T-helper 17 cell (primary cell): ENCODE results near the gene CHST1. TPM values are rescaled to one million over a fixed set of nuclear protein-coding genes. Genes with fewer than 3 reads are reported as not detected.

ENCODE experiments used
- ATAC-seq: fragments of 150-1000 bp; cut with Tn5 transposase; 2 replicates; pipeline ENCODE4 v1.10.0; 2021; ENCODE audit warnings: mild to moderate bottlenecking, moderate library complexity
- DNase-seq, 3 donors: peaks; one replicate each; pipeline versions ENCODE4 v3.0.0 to v3.0.0-alpha.2; 2020 to 2021
- H3K9me3 ChIP-seq: one replicate; pipeline ENCODE4 v1.7.0; 2013; ENCODE audit warnings: low read length, mild to moderate bottlenecking; ENCODE audit not compliant: control insufficient read depth, poor library complexity, severe bottlenecking
- H3K27ac Mint-ChIP-seq: one replicate; pipeline ENCODE4 v1.8.0; 2022; ENCODE audit warnings: mild to moderate bottlenecking, moderate library complexity, mixed read lengths
- H3K27me3 Mint-ChIP-seq: one replicate; pipeline ENCODE4 v1.8.0; 2022; ENCODE audit warnings: mixed read lengths
- H3K36me3 Mint-ChIP-seq: one replicate; pipeline ENCODE4 v1.8.0; 2022; ENCODE audit warnings: low read depth, mixed read lengths
- H3K4me1 Mint-ChIP-seq: one replicate; pipeline ENCODE4 v1.8.0; 2022; ENCODE audit warnings: mild to moderate bottlenecking, mixed read lengths
- H3K4me3 Mint-ChIP-seq: one replicate; pipeline ENCODE4 v1.8.0; 2022; ENCODE audit warnings: mild to moderate bottlenecking, moderate library complexity, mixed read lengths
- total RNA-seq, 4 donors: library from RNA in 2 of 4; stranded (reverse) in 2 of 4; gene quantifications; one replicate each; pipeline ENCODE4 v1.2.3 and lab custom pipeline; 2022 to 2026

The CHST1 gene
- total RNA-seq, 2 donors from 2014 or later = not detected

- H3K27me3 Mint-ChIP-seq = peaks cover 54% of the 10 kb centered on the region
- no peaks in the 10 kb centered on the region for H3K9me3 ChIP-seq
- H3K4me1 Mint-ChIP-seq = peaks cover 2% of the 10 kb centered on the region
- no peak overlapping the region for H3K27ac Mint-ChIP-seq
- ATAC-seq (no peak), DNase-seq (no peak)
- H3K4me3 Mint-ChIP-seq = no peak overlapping the region
- H3K36me3 Mint-ChIP-seq = peaks cover 2% of the 10 kb centered on the region
Observed at GRCh38 chr11:45669956-45670355, 4.5 kb upstream of the CHST1 start.

DNA sequence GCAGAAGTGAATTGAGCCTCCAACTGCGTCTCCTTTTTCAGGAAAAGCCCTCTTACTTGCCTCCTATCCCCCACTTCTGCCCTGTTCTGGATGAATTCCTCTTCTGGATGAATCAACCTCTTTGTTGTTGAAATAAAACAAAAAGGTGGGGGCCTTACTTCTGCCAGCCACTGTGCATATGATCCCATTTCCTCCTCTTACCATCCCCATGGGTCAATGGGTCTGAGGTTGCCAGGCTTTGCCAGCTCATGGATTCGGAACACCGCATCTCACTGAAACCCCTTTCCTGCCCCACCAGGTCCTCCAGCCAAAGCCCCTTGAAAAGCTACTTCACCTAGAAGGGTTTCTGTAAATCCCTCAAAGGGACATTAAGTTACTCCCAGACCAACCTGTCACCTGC, 3.7 kb upstream of the CHST1 start:
- Mint-ChIP-seq H3K27ac (no peak overlapping the region), H3K27me3 (peaks cover 54% of the 10 kb centered on the region), H3K36me3 (peaks cover 2% of the 10 kb centered on the region), H3K4me1 (peaks cover 2% of the 10 kb centered on the region), H3K4me3 (no peak overlapping the region)
- ATAC-seq (no peak), DNase-seq (no peak)
- no peaks in the 10 kb centered on the region for H3K9me3 ChIP-seq

DNA sequence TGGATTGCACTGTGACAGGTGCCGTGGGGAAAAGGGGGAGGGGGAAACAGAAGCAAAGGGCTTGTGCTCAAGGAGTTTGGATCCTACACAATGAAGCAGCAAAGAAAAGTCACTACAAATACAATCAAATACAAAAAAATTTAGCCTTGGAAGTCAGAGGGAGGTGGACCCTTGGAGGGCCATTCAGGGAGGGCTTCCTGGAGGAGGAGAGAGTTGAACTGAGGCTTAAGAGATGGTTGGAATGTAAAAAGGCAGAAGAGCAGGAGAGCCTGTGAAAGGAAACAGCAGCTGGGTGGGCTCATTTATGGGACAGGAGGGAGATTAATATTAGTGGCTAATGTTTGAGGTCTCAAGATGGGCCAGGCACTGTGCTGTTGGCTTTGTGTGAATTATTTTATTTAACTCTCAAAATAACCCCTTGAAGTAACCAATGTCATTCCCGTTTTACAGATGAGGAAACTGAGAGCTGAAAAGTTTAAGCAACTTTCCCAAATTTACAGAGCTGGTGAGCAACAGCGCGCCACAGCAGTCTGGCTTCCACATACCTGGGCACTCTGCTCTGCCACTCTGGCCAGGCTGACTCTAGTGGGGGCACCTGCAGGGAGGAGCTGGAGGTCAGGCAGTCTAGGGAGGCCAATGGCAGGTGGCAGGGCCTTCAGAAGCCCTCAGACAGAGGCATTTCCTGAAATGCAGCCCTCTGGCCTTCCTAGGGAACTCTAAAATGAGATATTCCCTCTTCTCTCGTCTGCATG, 2.7 kb upstream of the CHST1 start:
- DNase-seq (no peak), ATAC-seq (no peak)
- Mint-ChIP-seq H3K36me3 (peaks cover 2% of the 10 kb centered on the region), H3K27ac (no peak overlapping the region), H3K27me3 (peaks cover 51% of the 10 kb centered on the region), H3K4me3 (no peak overlapping the region), H3K4me1 (peaks cover 2% of the 10 kb centered on the region)
- H3K9me3 ChIP-seq = no peaks in the 10 kb centered on the region

GRCh38 chr11:45666648-45667642, 1.5 kb upstream of the CHST1 start:
- peaks cover 2% of the 10 kb centered on the region for H3K4me1 Mint-ChIP-seq
- peaks cover 2% of the 10 kb centered on the region for H3K36me3 Mint-ChIP-seq
- peak overlapping the region; percentile 89 for H3K4me3 Mint-ChIP-seq

DNA sequence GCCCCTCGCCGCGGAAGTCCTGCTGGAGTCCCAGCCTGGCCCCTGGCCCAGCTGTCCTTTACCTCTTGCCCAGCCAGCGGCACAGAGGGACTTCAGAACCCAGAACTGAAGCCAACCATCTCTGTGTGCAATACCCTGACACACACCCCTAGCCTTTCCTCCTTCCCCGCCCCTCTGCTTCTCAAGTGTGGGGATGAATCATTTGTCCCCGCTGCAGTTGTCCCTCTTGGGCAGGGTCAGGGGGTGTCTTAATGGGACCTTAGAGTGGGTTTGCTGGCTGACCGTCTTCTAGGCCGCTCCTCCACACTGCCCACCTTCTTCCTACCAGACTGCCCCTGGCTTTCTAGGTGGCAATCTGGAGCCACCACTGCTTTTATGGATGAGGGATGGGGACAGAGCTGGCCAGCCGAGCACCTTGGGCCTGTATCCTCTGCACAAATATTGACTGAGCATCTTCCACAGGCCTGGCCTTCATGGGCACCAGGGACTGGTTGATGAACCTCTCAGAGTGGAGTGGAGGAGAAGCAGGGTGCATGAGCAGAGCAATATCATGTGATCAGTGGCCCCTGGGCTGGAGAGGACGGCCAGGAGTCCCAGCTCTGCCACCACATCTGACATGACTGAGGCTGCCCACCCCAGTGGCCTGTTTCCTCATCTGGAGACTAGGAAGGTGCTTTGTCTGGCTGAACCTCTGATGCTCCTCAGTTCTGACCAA, 668 bp upstream of the CHST1 start:
- peaks cover 2% of the 10 kb centered on the region for H3K36me3 Mint-ChIP-seq
- no peak overlapping the region for H3K27ac Mint-ChIP-seq
- no peak for ATAC-seq
- peaks cover 2% of the 10 kb centered on the region for H3K4me1 Mint-ChIP-seq
- H3K27me3 Mint-ChIP-seq = peaks cover 59% of the 10 kb centered on the region
- peak overlapping the region; percentile 89 for H3K4me3 Mint-ChIP-seq
- DNase-seq = no peak
- H3K9me3 ChIP-seq = no peaks in the 10 kb centered on the region

More at GRCh38 chr11:45666648-45667642, 1.5 kb upstream of the CHST1 start:
- Mint-ChIP-seq H3K27me3 (peaks cover 55% of the 10 kb centered on the region), H3K27ac (no peak overlapping the region)
- ATAC-seq = no peak
- no peaks in the 10 kb centered on the region for H3K9me3 ChIP-seq
- DNase-seq = no peak

DNA sequence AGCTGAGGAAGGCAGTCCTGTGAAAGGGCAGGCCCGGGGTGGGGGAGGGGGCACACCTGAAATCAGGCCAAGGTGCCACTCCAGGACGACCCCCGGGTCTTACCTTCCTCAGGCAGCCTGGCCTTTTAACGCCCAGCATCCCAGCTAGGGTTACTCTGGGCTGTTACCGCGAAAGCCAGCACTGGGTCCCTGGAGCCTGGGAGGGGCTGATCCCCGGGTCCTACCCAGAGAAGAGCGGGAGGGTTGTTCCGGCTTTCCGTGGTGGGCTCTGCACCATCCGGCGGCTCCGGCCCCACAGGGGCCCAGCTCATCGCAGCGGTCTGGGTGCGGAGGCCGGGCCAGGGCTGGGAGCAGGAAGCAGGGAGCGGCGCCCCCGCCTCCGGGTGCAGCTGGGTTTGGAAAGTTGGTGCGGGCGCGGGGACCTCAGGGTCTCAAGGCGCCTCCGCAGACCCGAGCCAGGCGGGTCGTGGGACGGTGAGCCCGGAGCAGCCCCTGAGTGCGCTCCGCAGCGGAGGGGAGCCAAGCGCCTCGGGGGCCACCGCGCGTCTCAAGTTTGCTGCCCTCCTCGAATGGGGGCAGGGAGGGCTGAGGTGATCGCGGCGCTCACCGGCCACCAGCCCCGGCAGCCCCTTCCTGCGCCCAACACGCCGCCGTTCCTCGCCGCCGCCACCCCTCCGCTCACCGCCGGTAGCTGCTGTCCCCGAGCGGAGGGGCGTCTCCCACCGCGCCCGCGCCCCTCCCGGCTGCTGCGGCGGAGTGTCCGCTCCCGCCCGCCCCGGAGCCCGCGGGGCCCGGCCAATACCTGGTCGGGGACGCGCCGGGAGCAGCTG, 831 bp downstream of the CHST1 start:
- Mint-ChIP-seq H3K27me3 (peaks cover 72% of the 10 kb centered on the region), H3K4me3 (peak overlapping the region; percentile 43), H3K36me3 (peaks cover 2% of the 10 kb centered on the region), H3K27ac (no peak overlapping the region), H3K4me1 (peaks cover 2% of the 10 kb centered on the region)
- DNase-seq (no peak), ATAC-seq (peak; percentile 16)
- H3K9me3 ChIP-seq = no peaks in the 10 kb centered on the region

DNA sequence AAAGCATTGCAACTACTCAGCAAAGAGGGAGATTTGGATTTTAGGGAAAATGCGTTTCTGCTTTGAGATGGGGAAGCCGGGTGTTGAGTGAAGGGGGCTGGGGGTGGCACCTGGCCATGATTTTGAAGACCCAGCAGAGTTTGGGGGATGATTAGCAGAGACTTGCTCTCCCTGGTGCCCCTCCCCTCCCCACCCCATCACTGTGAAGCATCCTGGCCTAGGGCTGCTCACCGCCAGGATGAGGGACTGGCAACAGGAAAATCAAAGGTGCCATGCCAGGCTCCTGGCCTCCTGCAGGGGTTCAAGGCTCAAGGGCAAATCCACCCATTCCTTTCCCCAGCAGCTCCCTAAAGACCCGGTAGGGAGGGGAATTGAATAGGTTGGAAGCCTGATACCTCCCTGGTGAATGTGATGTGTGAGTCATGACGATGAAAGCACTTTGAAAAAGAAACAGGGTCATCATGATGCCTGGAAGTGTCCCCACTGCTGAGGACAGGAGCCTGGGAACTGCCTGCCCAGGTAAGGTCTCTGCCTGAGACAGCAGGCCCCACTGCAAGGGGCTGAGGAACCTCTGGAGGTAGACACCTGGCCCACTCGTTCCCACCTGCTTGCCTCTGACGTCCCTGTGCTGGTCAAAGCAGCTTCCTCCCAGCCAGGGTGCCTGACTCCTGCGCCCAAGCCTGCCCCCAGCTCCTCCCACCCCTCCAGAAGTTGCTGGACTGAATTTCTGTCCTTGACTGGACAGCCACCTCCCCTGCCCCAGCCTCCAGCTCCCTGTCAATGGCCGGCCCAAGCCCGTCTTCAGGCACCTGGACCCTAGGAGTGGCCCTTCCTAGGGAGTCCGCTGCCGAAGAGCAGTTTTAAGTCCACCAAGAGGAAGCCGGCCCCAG, 1.7 kb downstream of the CHST1 start:
- Mint-ChIP-seq H3K27me3 (peaks cover 72% of the 10 kb centered on the region), H3K4me1 (peaks cover 2% of the 10 kb centered on the region), H3K36me3 (peaks cover 2% of the 10 kb centered on the region), H3K4me3 (peak overlapping the region; percentile 56), H3K27ac (no peak overlapping the region)
- H3K9me3 ChIP-seq = no peaks in the 10 kb centered on the region
- DNase-seq (no peak), ATAC-seq (no peak)

GRCh38 chr11:45662665-45663485, 2.5 kb downstream of the CHST1 start:
- H3K36me3 Mint-ChIP-seq = peaks cover 2% of the 10 kb centered on the region
- ATAC-seq (peak; percentile 22), DNase-seq (no peak)
- peaks cover 69% of the 10 kb centered on the region for H3K27me3 Mint-ChIP-seq
- no peaks in the 10 kb centered on the region for H3K9me3 ChIP-seq
- peak overlapping the region; percentile 56 for H3K4me3 Mint-ChIP-seq
- H3K27ac Mint-ChIP-seq = no peak overlapping the region
- peaks cover 2% of the 10 kb centered on the region for H3K4me1 Mint-ChIP-seq

DNA sequence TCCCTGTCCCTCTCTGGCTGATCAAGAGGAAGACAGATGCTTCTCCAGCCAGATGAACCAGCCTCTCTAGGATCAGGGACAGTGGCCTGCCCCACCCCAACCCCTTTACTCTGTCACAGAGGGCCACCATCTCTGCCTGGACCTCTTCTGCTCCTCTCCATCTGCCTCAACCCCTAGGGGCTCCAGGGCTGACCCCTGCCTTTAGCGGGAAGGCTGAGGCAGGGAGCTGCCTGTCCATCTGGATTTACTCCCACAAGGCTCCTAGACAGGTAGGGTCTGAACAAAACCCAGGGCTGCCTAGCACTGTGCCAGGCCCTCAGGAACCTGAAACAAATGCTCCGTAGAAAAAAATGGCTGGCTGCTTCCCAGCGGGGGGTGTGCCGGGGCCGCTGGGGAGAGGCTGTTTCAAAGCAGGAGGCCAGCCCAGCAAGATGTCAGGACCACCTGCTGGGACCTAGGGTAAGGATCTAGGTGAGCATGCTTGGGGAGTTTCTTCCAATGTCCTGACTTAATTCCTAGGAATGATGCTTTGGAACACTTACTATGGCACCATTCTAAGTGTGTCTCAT, 3.2 kb downstream of the CHST1 start:
- ATAC-seq (no peak), DNase-seq (no peak)
- Mint-ChIP-seq H3K36me3 (peaks cover 2% of the 10 kb centered on the region), H3K27ac (no peak overlapping the region), H3K4me1 (peaks cover 2% of the 10 kb centered on the region), H3K27me3 (peaks cover 68% of the 10 kb centered on the region), H3K4me3 (no peak overlapping the region)
- no peaks in the 10 kb centered on the region for H3K9me3 ChIP-seq

DNA sequence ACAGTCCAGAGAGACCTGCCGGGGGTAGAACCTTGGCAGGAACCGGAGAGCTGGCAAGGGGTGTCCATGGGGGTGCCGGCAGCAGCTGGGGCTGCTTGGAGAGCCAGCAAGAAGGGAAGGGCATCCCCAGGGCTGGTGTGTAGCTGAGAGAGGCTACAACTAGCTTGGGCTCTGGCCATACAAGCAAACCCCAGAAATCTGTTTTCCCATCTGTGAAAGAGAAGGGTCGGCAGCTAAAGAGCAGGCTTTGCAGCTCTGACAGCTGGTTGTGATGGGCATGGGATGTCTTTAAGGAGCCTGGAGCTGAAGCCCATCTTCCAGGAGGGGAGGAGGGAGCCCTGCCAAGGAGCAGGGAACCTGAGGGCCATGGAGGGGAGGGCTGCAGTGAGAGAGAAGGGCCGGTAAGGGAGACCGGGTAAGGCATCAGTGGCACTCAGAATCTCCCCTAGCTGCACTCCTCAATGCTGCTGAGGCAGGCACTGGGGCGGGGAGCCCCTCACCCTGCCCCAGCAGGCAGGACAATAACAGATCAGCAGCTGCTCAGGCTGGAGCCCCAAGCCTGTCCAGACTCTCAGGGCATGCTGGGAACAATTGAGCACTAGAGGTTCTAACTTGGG, 3.9 kb downstream of the CHST1 start:
- Mint-ChIP-seq H3K4me1 (peaks cover 2% of the 10 kb centered on the region), H3K4me3 (no peak overlapping the region), H3K27me3 (peaks cover 61% of the 10 kb centered on the region), H3K36me3 (peaks cover 2% of the 10 kb centered on the region), H3K27ac (no peak overlapping the region)
- ATAC-seq (no peak), DNase-seq (no peak)
- H3K9me3 ChIP-seq = no peaks in the 10 kb centered on the region
